ENCODE data around the gene NRP2.

DNA sequence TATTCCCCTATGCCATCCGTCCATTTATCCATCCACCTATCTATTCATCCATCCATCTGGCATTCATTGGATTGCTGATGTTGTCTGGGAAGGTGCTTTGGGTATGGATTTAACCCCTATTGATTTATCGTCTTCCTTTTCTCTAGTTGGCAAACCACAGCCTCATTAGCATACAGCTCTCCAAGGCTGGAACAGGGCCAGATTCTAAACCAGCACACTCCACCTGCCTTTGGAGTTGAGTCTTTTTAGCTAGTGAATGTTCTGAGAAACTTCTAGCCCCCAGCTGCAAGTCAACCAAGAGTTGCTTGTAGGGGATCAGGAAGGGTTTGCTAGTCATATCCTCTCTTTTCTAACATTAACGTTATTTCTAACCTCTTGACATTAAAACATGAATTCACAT lies 90.7 kb downstream of the NRP2 start:
- TF ChIP-seq CTCF (IDR thresholded peaks at IDR 0.05 in 8 of 11, conservative IDR thresholded peaks at IDR 0.05 in 3 of 11), result no peak
- TF ChIP-seq POLR2AphosphoS5 (IDR thresholded peaks at IDR 0.05), result no peak
- no peak for TF ChIP-seq POLR2A (IDR thresholded peaks at IDR 0.05)
